Karpas-422 (cell line): ENCODE results near the gene VAX1. TPM values are rescaled to one million over a fixed set of nuclear protein-coding genes. Genes with fewer than 3 reads are reported as not detected.

Experiments used
- DNase-seq: peaks from one replicate; pipeline ENCODE4 v3.0.0-alpha.2; 2015
- H2AFZ ChIP-seq: fragments of 200-600 bp; sonication (generic); 2 replicates; pipeline ENCODE4 v1.6.1; 2014; ENCODE audit warnings: antibody characterized with exemption, low read length, mixed read lengths
- H3K27ac ChIP-seq: fragments of 200-600 bp; sonication (generic); 2 replicates; pipeline ENCODE4 v1.5.1; 2014; ENCODE audit warnings: mild to moderate bottlenecking, low read length, moderate library complexity
- H3K27me3 ChIP-seq: fragments of 200-600 bp; sonication (generic); 2 replicates; pipeline ENCODE4 v1.6.1; 2014; ENCODE audit warnings: low read length, mixed read lengths
- H3K36me3 ChIP-seq: fragments of 200-600 bp; sonication (generic); 2 replicates; pipeline ENCODE4 v1.6.1; 2014; ENCODE audit warnings: low read length, mixed read lengths; ENCODE audit not compliant: insufficient read depth
- H3K4me1 ChIP-seq: fragments of 200-600 bp; sonication (generic); 2 replicates; pipeline ENCODE4 v1.6.1; 2014; ENCODE audit warnings: mild to moderate bottlenecking, low read length, mixed read lengths
- H3K4me2 ChIP-seq: fragments of 200-600 bp; sonication (generic); 2 replicates; pipeline ENCODE4 v1.6.1; 2014; ENCODE audit warnings: low read length, low read depth, mild to moderate bottlenecking; ENCODE audit not compliant: poor library complexity, severe bottlenecking
- H3K4me3 ChIP-seq: fragments of 200-600 bp; sonication (generic); 2 replicates; pipeline ENCODE4 v1.5.1; 2014; ENCODE audit warnings: mild to moderate bottlenecking, antibody characterized with exemption, low read length, mixed read lengths
- H3K79me2 ChIP-seq: fragments of 200-600 bp; sonication (generic); 2 replicates; pipeline ENCODE4 v1.6.1; 2014; ENCODE audit warnings: mild to moderate bottlenecking, low read length, mixed read lengths
- H3K9ac ChIP-seq: fragments of 200-600 bp; sonication (generic); 2 replicates; pipeline ENCODE4 v1.6.0; 2014; ENCODE audit warnings: low read length
- H3K9me2 ChIP-seq: fragments of 200-600 bp; sonication (generic), shearing (Covaris generic); replicated peaks from 2 replicates; pipeline ENCODE4 v1.6.0; 2014; ENCODE audit warnings: mild to moderate bottlenecking, low read length, moderate library complexity; ENCODE audit not compliant: insufficient read depth
- H3K9me3 ChIP-seq: fragments of 300-700, 200-600 bp; sonication (generic); 2 replicates; pipeline ENCODE4 v1.6.1; 2014; ENCODE audit warnings: low read length, mixed read lengths
- H4K20me1 ChIP-seq: fragments of 200-600 bp; sonication (generic); 2 replicates; pipeline ENCODE4 v1.6.1; 2014; ENCODE audit warnings: mild to moderate bottlenecking, antibody characterized with exemption, low read length, low read depth; ENCODE audit not compliant: insufficient read depth
- total RNA-seq: library from RNA; depleted of rRNA; stranded (reverse); fragments of >200 nt; shearing (Covaris generic); gene quantifications from 2 replicates; pipeline ENCODE4 v1.2.3, GENCODE V29; 2014; ENCODE audit warnings: low replicate concordance

VAX1 gene
- total RNA-seq, 1 experiment from 2014 or later = not detected

DNA sequence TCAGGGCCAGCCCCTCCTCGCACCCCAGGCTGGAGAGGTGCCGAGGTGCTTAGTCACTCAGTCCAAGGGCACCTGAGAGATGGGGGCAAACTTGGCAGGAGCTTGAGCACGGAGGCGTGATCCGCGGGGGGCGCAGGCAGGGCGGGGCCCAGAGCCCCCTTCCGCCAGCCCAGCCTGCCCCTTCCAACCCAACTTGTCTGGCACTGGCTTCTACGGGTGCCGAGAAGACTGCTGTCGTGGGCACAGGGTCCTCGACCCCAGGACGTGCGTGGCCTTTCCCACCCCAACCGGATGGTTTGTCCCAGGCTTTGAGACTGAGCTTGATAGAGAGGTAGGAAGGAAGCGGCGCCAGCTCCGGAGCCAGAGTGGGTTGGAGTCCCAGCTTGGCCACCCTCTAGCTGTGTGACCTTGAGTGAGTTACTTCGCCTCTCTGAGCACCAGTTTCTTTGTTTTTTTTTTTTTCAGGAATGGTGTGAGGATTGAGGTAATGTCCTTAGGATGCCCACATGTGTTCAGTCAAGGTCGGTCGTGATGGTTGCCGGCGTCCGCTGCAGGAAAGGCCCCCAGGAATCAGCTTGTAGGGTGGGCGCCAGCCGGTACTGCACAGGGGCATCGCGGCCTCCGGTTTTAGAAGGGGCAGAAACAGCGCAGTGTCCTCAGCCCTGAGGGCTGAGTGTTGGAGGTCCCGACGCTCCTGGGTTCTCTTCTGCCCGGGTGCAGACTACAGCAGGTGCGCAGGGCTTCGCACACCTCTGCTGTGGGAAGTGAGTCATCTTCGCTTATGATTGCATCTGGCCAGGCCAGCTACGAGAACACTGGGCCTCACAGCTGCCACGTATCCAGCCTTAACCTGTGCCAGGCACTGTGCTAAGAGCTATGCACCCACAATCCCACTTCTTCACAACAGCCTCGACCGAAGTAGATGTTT, 28.6 kb upstream of the VAX1 start:
- no peaks in the 10 kb centered on the region for H3K79me2 ChIP-seq
- H3K9ac ChIP-seq = no peak overlapping the region
- no peak overlapping the region for H3K4me2 ChIP-seq
- no peaks in the 10 kb centered on the region for H3K9me2 ChIP-seq
- H4K20me1 ChIP-seq = no peaks in the 10 kb centered on the region
- DNase-seq = no peak
- H3K27me3 ChIP-seq = no peaks in the 10 kb centered on the region
- H3K4me3 ChIP-seq = no peak overlapping the region
- no peaks in the 10 kb centered on the region for H3K9me3 ChIP-seq
- H3K36me3 ChIP-seq = no peaks in the 10 kb centered on the region
- H3K4me1 ChIP-seq = no peaks in the 10 kb centered on the region
- no peak overlapping the region for H3K27ac ChIP-seq
- no peak overlapping the region for H2AFZ ChIP-seq

DNA sequence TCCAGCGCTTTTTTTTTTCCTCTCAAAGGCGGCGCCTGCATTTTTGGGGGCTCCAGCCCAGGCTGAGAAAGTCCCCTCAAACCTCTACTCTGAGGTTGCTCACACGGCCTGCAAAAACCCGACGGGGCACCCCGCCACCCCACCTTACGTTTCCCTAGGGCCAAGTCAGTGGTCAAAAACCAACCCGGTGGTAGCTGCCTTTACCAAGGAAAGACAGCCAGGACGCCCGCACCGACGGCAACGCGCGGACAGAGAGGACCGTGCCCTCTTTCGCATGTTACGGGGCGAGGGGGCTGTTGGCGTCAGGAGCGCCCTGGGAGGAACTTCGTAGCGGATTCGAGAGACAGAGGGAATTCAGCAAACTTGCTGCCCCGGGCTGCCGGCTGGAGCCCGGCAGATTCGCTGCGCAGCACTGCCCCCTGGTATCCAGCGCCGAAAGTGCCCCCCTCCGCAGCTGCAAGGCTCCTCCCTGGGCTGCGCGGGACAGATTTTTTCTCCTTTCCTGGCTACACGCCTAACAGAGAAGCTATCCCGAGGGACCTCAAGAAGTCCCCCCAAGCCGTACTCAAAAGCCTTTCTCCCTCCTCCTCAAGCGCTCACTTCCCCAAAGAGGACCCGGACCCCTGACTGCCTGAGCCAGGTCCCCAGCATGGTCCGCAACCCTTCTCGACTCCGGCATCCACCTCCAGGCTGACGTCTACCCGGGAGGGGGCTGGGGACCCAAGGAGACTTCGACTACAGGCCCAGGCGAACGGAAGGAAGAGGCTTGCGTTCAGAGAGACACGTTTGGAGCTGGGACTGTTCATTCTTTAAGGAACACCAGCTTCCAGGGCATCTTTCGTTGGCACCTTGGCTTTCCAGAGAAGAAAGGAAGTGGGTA, 27.7 kb upstream of the VAX1 start:
- H3K9me2 ChIP-seq = no peaks in the 10 kb centered on the region
- H3K27me3 ChIP-seq = no peaks in the 10 kb centered on the region
- H3K9me3 ChIP-seq = no peaks in the 10 kb centered on the region
- no peaks in the 10 kb centered on the region for H3K79me2 ChIP-seq
- H3K4me1 ChIP-seq = no peaks in the 10 kb centered on the region
- no peak overlapping the region for H3K27ac ChIP-seq
- DNase-seq = no peak
- H3K36me3 ChIP-seq = no peaks in the 10 kb centered on the region
- H3K4me2 ChIP-seq = no peak overlapping the region
- no peak overlapping the region for H2AFZ ChIP-seq
- no peak overlapping the region for H3K9ac ChIP-seq
- H3K4me3 ChIP-seq = no peak overlapping the region
- H4K20me1 ChIP-seq = no peaks in the 10 kb centered on the region

DNA sequence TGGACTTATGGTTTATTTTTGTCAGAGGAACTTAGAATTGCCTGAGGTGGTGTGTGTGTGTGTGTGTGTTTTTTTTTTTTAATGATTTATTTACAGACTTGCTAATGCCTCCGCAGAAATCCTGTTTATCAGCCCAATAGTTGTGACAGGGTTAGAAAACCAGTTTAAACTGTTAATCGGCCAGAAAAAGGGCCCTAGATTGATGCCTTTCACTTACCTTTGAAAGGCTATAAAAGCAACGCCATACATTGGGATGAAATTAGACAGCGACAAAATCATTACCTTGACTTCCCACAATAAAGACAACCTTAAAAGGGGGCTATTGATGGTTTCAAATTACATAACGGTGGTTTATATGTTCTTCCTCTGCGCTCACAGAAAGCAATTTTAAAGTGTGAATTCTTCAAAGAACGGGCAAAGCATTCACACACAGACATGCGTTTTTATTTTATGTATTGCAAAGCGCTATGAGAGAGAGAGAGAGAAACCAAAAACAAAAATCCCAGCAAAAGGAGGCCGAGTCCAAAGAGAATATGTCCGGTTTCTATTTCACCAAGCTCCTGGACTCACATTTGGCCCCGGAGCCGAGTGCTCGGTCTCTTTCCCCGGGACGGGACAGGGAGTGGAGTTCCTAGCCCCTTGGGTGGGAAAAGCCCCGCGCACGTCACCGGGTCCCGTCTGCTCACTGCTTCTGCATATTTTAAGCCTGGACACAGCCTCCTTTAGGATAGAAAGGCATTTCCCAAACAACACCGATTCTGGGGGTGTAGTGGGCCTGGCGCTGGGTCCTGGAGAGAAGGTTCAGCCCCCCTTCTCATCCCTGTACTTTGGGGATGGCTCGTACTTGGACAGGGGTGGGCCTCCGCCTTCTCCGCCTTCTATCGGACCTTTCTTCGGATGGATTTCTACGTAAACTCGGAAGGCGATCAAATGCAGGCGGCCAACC, 26.8 kb upstream of the VAX1 start:
- Histone ChIP-seq H3K27me3 (no peaks in the 10 kb centered on the region), H3K9me3 (no peaks in the 10 kb centered on the region), H3K4me2 (no peak overlapping the region), H3K9ac (no peak overlapping the region), H3K27ac (no peak overlapping the region), H2AFZ (no peak overlapping the region), H3K36me3 (no peaks in the 10 kb centered on the region), H3K9me2 (no peaks in the 10 kb centered on the region), H3K79me2 (no peaks in the 10 kb centered on the region), H4K20me1 (no peaks in the 10 kb centered on the region), H3K4me3 (no peak overlapping the region), H3K4me1 (no peaks in the 10 kb centered on the region)
- DNase-seq = no peak

DNA sequence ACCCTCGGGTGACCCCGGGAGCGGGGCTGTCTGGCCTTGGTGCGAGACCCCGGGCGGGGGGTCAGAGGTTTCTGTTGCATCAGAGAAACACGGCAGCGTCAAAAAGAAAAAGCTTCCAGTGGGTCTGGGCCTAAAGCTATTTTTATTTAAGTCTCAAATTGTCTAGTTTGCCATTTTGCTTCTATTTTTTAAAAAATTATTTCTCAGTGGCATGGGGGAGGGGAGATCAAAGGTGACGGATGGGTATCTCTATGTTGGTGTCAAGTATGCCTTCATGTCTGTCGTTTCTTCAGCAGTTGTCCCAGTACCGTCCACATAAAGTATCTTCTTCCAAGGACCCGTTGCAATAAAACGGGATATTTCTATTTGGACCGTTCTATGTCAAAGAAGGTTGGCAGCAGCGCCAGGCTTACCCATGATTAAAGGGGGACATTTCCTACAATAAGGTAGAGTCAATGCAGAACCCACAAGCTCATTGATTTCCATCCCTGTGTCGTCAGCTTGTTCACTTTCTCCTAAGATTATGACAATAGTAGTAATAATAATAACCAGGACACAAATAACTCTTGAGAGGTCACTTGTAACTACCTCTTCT, 26.0 kb upstream of the VAX1 start:
- H3K27me3 ChIP-seq = no peaks in the 10 kb centered on the region
- H3K36me3 ChIP-seq = no peaks in the 10 kb centered on the region
- no peak overlapping the region for H2AFZ ChIP-seq
- H3K9me3 ChIP-seq = no peaks in the 10 kb centered on the region
- no peak overlapping the region for H3K27ac ChIP-seq
- no peaks in the 10 kb centered on the region for H3K9me2 ChIP-seq
- H3K4me2 ChIP-seq = no peak overlapping the region
- no peaks in the 10 kb centered on the region for H4K20me1 ChIP-seq
- DNase-seq = no peak
- H3K4me1 ChIP-seq = no peaks in the 10 kb centered on the region
- no peaks in the 10 kb centered on the region for H3K79me2 ChIP-seq
- H3K4me3 ChIP-seq = no peak overlapping the region
- H3K9ac ChIP-seq = no peak overlapping the region

DNA sequence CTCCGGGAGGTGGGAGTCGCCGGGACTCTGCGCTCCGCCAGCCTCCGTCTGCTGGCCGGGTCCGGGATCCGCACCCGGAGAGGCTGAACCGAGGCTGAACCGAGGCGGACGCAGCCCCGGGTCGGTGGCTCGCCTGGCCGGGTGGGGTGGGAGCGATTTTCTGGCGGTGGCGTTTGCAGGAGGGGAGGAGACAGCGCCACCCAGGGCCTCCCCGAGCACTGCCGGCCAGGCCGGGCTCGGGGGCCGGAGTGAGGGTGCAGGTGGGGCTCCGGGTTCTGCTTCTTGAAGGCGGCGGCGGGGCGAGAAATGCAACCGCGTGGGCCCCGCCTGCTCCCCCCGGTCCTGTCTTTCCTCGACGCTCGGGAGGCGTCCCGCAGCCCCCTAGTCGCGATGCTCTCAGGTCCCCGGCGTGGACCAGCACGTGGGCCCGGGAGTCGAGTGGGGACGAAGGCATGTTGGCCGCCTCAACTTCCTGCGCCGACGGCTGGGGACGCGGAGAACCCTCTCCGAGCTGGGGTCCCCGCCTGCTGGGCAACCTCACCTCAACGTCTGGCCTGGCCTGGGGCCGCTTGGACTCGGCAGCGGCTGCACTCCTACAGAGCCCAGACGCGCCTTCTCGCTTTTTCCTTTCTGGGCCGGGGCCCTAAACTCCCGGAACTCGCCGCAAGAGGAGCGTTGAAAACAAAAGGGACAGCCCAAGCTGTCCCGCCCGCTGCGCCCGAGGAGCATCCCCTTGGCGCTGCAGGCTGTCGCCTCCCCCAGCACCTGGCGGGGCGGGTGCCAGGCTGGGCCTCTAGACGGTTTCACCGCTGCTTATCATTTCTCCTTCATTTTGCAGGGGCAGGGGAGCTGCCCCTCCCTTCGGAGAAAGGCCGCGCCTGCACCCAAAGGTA, 25.2 kb upstream of the VAX1 start:
- no peaks in the 10 kb centered on the region for H3K27me3 ChIP-seq
- H3K27ac ChIP-seq = no peak overlapping the region
- no peak overlapping the region for H3K4me2 ChIP-seq
- H3K4me1 ChIP-seq = no peaks in the 10 kb centered on the region
- H2AFZ ChIP-seq = no peak overlapping the region
- H3K9me3 ChIP-seq = no peaks in the 10 kb centered on the region
- no peaks in the 10 kb centered on the region for H3K9me2 ChIP-seq
- no peaks in the 10 kb centered on the region for H3K79me2 ChIP-seq
- no peaks in the 10 kb centered on the region for H4K20me1 ChIP-seq
- no peak overlapping the region for H3K9ac ChIP-seq
- no peak overlapping the region for H3K4me3 ChIP-seq
- no peaks in the 10 kb centered on the region for H3K36me3 ChIP-seq
- DNase-seq = no peak

DNA sequence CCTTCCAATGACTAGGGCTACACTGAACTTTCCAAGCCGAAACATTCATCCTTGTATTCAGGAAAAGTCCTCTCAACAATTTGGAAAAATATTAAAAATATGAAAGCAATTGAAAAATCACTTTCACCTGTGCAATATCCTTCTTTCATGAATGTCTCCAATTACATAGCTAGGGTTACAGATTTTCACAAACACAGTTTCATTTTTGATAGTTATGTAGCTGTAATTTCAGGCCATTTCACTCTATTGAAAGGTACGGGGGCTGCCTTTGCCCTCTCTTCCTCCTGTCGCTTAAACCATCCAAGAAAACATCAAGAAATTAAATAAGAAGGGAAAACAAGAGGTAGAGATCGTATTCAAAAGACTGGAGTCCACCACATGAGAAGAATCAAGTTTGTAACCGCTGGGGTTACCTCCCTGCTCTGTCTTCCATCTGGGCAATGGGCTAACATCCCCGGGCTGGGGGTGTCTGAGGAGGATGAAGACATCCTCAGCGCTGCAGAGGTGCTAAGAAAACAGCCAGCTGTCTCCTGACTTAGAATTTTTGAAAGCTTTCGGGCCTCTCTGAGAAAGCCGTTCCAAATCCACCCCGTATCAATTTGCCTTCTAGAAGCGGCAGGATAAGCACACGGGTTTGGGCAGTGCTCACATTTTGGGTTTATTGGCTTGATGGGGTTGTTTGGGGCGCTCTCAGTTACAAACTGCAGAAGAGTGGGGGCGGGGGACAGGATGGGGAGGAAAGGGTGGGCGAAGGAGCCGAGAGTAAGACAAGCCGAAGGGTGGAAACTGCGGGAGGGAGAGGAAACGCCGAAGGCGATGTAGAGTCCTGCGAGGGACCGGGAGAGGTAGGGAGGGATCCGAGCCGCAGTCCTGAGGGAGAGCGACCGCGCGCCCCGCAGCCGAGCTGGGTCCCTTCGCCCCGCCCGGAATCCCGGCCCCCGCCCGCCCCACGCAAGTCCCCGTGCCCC, 24.3 kb upstream of the VAX1 start:
- no peak overlapping the region for H3K27ac ChIP-seq
- H3K9me2 ChIP-seq = no peaks in the 10 kb centered on the region
- H3K9ac ChIP-seq = no peak overlapping the region
- DNase-seq = no peak
- H4K20me1 ChIP-seq = no peaks in the 10 kb centered on the region
- H3K9me3 ChIP-seq = no peaks in the 10 kb centered on the region
- no peak overlapping the region for H2AFZ ChIP-seq
- H3K27me3 ChIP-seq = no peaks in the 10 kb centered on the region
- no peaks in the 10 kb centered on the region for H3K36me3 ChIP-seq
- H3K79me2 ChIP-seq = no peaks in the 10 kb centered on the region
- no peaks in the 10 kb centered on the region for H3K4me1 ChIP-seq
- no peak overlapping the region for H3K4me3 ChIP-seq
- H3K4me2 ChIP-seq = no peak overlapping the region
